Epithelial cell of esophagus (primary cell): ENCODE data around the gene LETMD1.

Experiments used
- DNase-seq: peaks from one replicate; pipeline ENCODE4 v3.0.0; 2010; ENCODE audit warnings: low read depth
- H3K4me3 ChIP-seq: 2 replicates; pipeline ENCODE4 v1.5.1; 2011; ENCODE audit warnings: mild to moderate bottlenecking, low read length, control low read depth
- CTCF ChIP-seq: IDR thresholded peaks from 2 replicates; pipeline ENCODE4 v1.5.1; 2011; ENCODE audit warnings: low read depth, mild to moderate bottlenecking, low read length, control low read depth, inconsistent platforms; ENCODE audit not compliant: insufficient read depth; ENCODE audit errors: missing control alignments

Gene LETMD1

GRCh38 chr12:51033457-51034089 lies 14.6 kb upstream of the LETMD1 start:
- TF ChIP-seq CTCF = no peak
- DNase-seq = no peak
- H3K4me3 ChIP-seq = no peak overlapping the region

GRCh38 chr12:51036279-51036678 lies 11.8 kb upstream of the LETMD1 start:
- no peak for TF ChIP-seq CTCF
- DNase-seq = no peak
- H3K4me3 ChIP-seq = no peak overlapping the region

GRCh38 chr12:51048661-51049251 lies 629 bp downstream of the LETMD1 start:
- H3K4me3 ChIP-seq = peak overlapping the region; percentile 91
- no peak for DNase-seq
- no peak for TF ChIP-seq CTCF

GRCh38 chr12:51049525-51049924 lies 1.4 kb downstream of the LETMD1 start:
- TF ChIP-seq CTCF = no peak
- H3K4me3 ChIP-seq = peak overlapping the region; percentile 91
- no peak for DNase-seq

- DNase-seq = no peak
- no peak overlapping the region for H3K4me3 ChIP-seq
- no peak for TF ChIP-seq CTCF
These were observed 3.7 kb downstream of the LETMD1 start for GRCh38 chr12:51051787-51052186.

GRCh38 chr12:51055060-51055459 lies 6.9 kb downstream of the LETMD1 start:
- DNase-seq = peak; percentile 51
- no peak for TF ChIP-seq CTCF
- H3K4me3 ChIP-seq = no peak overlapping the region

- peak; percentile 97 for DNase-seq
- no peak overlapping the region for H3K4me3 ChIP-seq
- no peak for TF ChIP-seq CTCF
These were observed 8.1 kb downstream of the LETMD1 start for GRCh38 chr12:51056242-51056641.
